C1 segment of cervical spinal cord (tissue), 14 donors: Measurements from ENCODE around the gene STX18.
"Not testable (repeated sequence)": the region's sequence is repeated elsewhere in the genome, so short reads cannot be mapped to it uniquely, and the experiment has no call there.

ENCODE experiments used
- DNase-seq, 14 donors: peaks; one replicate each; lab custom pipeline; 2025; lab: John Stamatoyannopoulos, UW

Gene STX18

GRCh38 chr4:4541661-4542570 lies at the start of gene STX18:
TSS of gene STX18 (minus strand) at chr4:4542048. CDS start at chr4:4541964, 84 bp downstream.
- peak in 13 of 14 donors; percentile 46 to 89 (median 76) for DNase-seq

GRCh38 chr4:4591071-4591470 lies 49.2 kb upstream of the STX18 start:
- no peak for DNase-seq

- no peak for DNase-seq
Measured at GRCh38 chr4:4590546-4590945, 48.7 kb upstream of the STX18 start.

GRCh38 chr4:4585012-4585670 lies 43.3 kb upstream of the STX18 start:
- no peak for DNase-seq

- no peak for DNase-seq
Measured at GRCh38 chr4:4583606-4584005, 41.8 kb upstream of the STX18 start.

- DNase-seq, result no peak
Measured at GRCh38 chr4:4582653-4583052, 40.8 kb upstream of the STX18 start.

GRCh38 chr4:4580494-4580893 lies 38.6 kb upstream of the STX18 start:
- no peak for DNase-seq

- DNase-seq, result no peak
Measured at GRCh38 chr4:4578981-4579380, 37.1 kb upstream of the STX18 start.

- DNase-seq, result no peak
Measured at GRCh38 chr4:4577359-4577875, 35.6 kb upstream of the STX18 start.

GRCh38 chr4:4575284-4576211 lies 33.7 kb upstream of the STX18 start:
- peak in 10 of 14 donors; percentile 31 to 76 (median 58) for DNase-seq

- peak in 4 of 14 donors; percentile 4 to 67 (median 43) for DNase-seq
Measured at GRCh38 chr4:4574792-4575191, 32.9 kb upstream of the STX18 start.

- no peak for DNase-seq
Measured at GRCh38 chr4:4574052-4574451, 32.2 kb upstream of the STX18 start.

GRCh38 chr4:4572821-4573220 lies 31.0 kb upstream of the STX18 start:
- DNase-seq, result no peak

- DNase-seq, result not testable (repeated sequence)
Measured at GRCh38 chr4:4569861-4570260, 28.0 kb upstream of the STX18 start.

- DNase-seq, result no peak
Measured at GRCh38 chr4:4568806-4569427, 27.1 kb upstream of the STX18 start.

GRCh38 chr4:4566359-4566758 lies 24.5 kb upstream of the STX18 start:
- DNase-seq, result not testable (repeated sequence)

GRCh38 chr4:4564522-4564921 lies 22.7 kb upstream of the STX18 start:
- no peak for DNase-seq

- DNase-seq, result no peak
Measured at GRCh38 chr4:4560642-4561041, 18.8 kb upstream of the STX18 start.

- no peak for DNase-seq
Measured at GRCh38 chr4:4560136-4560535, 18.3 kb upstream of the STX18 start.

- DNase-seq, result no peak
Measured at GRCh38 chr4:4559596-4559995, 17.7 kb upstream of the STX18 start.

GRCh38 chr4:4558881-4559280 lies 17.0 kb upstream of the STX18 start:
- no peak for DNase-seq
